ENCODE measurements around the gene ISOC2.

DNA sequence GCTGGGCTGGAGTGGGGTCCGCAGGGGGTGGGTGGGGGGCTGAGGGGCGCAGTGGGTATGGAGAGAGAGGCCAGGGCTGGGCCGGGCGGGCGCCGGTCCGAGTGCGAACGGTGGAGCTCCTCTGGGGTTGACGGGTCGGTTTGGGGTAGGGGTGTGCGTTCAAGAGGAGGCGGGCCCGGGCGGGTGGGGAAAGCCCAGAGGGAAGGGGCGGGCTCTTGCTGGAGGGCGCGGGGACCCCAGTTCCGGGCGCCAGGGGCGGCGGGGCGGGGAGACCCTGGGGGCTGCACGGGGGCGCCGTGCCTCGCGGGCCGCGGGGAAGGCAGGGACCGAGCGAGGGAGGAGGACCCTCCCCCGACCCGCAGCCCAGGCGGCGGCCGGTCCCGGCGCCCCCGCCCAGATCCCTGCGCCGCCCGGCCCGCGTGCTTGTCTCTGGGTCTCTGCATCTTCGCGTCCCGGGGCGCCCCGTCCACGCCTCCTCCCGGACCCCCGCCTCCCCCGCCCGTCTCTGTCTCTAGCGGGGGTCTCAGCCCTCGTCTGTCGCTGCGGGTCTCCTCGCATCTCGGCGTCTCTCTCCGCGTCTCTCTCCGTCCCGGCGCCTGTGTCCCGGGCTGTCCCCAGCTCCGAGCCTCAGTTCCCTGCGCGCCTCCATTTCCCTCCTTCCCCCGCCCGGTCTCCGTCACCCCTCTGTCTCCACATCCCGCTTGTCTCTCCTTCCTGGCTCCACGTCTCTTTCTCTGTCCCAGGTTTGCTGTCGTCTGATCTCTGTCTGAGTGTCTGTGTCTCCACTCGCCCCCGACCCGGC is 10.1 kb downstream of the ISOC2 start:
- TF ChIP-seq, protein P1, sequence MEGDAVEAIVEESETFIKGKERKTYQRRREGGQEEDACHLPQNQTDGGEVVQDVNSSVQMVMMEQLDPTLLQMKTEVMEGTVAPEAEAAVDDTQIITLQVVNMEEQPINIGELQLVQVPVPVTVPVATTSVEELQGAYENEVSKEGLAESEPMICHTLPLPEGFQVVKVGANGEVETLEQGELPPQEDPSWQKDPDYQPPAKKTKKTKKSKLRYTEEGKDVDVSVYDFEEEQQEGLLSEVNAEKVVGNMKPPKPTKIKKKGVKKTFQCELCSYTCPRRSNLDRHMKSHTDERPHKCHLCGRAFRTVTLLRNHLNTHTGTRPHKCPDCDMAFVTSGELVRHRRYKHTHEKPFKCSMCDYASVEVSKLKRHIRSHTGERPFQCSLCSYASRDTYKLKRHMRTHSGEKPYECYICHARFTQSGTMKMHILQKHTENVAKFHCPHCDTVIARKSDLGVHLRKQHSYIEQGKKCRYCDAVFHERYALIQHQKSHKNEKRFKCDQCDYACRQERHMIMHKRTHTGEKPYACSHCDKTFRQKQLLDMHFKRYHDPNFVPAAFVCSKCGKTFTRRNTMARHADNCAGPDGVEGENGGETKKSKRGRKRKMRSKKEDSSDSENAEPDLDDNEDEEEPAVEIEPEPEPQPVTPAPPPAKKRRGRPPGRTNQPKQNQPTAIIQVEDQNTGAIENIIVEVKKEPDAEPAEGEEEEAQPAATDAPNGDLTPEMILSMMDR (IDR thresholded peaks at IDR 0.05): no peak
- TF ChIP-seq POLR2A (IDR thresholded peaks at IDR 0.05): no peak
- no peak for TF ChIP-seq EP300 (IDR thresholded peaks at IDR 0.05)
